SHP77 treated with DMSO at 0.1 percent for 48 hours (cell line): Measurements from ENCODE around the gene OTOG.

ENCODE experiments used
- DNase-seq: peaks from one replicate; lab custom pipeline; 2025; lab: John Stamatoyannopoulos, UW

The OTOG gene

GRCh38 chr11:17652556-17652955 lies 105.5 kb downstream of the OTOG start:
- DNase-seq = no peak

- DNase-seq = no peak
These were observed 106.6 kb downstream of the OTOG start for GRCh38 chr11:17653611-17654010.

GRCh38 chr11:17655682-17656081 lies 108.6 kb downstream of the OTOG start:
- no peak for DNase-seq

GRCh38 chr11:17658211-17658610 lies 111.2 kb downstream of the OTOG start:
- DNase-seq = no peak

DNA sequence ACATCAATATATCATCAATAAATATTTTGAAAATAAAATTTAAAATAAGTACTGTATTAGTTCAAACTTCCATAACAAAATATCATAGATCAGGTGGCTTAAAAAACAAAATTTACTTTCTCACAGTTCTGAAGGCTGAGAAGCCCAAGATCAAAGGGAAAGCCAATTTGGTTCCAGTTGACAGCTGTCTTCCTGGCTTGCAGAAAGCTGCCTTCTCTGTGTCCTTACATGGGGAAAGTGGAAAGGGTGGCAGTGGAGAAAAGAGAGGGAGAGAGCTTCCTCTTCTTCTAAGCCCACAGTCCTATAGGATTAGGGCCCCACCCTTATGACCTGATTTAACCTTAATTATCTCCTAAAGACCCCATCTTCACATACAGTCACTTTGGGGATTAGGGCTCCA lies 121.1 kb downstream of the OTOG start:
- no peak for DNase-seq

- DNase-seq = no peak
These were observed 125.4 kb downstream of the OTOG start for GRCh38 chr11:17672469-17672868.

DNA sequence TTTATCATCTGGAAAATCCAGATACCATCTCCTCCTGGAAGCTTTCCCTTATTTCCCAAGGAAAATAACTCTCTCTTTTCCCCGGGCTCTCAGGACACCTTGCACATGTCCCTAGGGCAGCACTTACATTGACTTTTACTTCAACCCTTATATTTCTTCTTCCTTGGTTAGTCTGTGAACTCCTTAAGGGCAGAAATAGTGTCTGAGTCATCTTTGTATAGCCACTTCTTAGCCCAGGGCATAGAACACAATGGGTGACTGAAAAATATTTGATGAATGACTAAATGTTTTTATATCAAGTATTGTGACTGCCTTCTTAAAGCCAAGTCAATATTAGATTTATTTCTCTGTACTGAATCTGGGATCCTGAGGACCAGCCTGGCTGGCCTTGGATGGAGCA lies 126.9 kb downstream of the OTOG start:
- no peak for DNase-seq

DNA sequence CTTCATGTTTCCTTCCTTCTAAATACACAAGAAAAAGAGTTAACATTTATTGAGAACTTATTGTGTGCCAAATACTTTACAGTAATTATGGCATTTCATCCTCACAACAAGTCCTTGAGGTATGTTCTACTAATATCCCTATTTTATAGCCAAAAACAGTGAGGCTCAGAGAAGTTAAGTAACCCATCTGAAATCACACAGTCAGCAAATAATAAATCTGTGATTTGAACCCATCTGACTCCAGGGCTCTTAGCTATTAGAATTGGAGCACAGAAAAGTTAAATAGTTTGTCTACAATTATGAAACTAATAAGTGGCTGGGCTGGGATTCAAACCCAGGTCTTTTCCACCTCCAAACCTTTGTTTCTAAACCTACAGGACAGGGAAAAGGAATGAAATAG lies 135.8 kb downstream of the OTOG start:
- DNase-seq = no peak

DNA sequence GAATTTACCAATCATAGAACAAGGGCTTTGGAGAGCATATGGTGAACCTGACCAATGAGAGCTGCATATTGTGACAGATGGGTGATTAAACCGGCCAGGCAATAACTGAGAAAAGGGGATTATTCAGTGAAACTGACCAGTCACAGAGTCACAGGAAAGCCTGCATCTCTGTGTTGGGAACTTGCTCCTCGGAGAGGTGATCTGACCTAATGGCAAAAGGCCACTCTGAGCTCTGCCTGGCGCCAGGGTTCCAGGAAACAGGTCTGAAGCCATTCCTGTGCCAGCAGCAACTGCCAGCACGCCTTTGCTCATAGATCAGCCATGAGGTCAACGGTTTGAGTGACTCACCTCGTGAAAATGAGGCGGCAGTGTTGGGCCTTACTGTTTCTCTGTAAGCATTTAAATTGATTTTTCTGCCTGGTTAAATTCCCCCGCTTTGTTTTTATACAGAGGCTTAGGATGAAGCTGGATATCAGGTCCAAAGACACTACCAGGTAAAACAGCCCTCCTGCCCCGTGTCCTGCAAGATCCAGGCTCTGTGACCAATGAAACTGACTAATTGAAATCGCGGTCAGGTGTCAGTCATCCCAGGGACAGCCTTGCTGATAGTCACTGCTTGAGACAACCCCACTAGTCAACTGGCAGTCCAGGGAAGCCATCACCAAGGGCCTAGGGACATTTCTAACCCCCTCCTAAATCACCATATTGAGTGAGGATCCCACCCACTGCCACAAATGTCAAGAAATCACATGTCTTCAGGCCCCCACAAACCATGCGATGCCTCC lies 136.5 kb downstream of the OTOG start:
- DNase-seq = no peak

DNA sequence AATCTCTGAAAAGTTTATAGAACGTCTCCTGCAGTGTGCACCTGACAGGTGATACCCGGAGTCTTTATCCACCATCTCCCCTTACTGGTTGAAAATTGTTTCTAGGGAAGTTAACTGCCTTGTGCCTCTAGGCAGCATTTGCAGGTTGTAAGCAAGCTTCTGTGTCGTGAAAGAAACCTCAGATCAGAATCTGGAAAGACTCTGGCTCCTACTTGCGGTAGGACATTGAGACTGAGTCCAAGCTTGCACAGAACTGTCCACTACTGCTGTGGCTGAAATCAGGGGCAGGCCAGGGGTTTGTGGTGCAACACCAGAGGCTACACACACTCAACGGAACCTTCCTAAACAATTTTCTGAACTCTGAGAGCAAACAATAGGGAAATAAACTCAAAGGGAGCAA lies 137.5 kb downstream of the OTOG start:
- DNase-seq = no peak

- no peak for DNase-seq
These were observed 139.3 kb downstream of the OTOG start for GRCh38 chr11:17686231-17686980.

DNA sequence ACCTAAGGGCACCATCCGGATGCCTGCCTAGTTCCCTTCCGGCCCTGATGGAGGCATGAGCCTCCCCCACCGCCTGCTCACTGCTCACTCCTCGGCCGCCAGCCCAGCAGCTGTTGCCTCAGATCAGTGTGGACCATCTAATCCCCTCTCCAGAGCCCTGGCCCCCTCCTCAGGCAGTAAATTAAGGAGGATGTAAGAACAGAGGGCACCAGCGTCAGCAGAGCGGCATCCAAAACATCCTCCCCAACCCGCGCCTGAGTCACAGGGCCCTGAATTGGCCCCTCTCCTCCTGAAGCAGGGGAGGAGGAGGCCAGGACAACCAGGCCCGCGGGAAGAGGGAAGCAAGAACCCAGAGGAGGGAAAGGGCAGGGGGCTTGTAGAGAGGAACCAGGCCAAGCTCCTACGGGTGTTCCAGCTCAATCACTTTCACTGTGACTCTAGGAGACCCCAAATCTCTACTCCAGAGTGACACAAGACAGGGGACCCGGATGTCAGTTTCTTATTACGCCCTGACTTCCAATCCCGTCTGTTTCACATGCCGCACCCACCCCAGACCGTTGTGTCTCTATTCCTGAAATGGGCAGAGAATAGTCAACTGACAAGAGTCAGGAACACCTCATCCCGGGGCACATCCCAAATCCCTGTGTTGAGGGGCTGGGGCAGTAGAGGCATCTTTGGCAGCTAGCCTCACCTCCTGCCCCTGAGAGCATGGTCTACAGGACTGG lies 141.0 kb downstream of the OTOG start:
- DNase-seq = no peak

GRCh38 chr11:17691550-17691949 lies 144.5 kb downstream of the OTOG start:
- DNase-seq = no peak

DNA sequence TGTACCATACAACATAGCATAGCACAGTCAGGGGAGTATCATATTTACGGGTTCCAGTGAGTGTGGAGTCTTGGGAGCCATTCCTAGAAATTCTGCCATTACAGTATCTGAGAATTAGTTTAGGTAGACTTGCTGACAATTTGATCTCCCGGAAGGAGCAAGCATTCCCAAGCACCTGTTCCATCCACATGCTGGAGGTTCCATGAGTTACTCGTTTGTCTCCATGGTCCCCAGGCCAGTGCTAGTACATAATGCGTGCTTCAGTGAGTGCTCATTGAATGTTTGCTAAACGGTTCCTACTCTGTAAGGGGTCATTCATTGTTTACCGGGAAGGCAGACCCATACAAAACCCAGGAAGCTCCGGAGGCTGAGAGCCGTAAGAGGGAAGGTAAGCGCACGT lies 144.9 kb downstream of the OTOG start:
- no peak for DNase-seq

DNA sequence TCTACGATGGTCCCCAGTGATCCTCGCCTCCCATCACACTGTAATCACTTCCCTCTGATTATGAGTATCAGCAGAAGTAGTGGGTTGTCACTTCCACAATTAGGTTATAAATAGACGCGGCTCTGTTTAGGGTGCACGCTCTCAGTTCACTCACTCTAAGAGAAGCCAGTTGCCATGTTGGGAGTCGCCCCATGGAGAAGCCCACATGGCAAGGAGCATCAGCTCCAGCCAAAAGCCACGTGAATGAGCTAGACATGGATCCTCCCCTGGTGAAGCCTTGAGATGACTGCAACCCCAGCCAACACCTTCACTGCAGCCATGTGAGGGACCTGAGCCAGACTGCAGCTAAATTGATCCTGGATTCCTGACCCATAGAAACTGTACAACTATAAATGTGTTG lies 145.9 kb downstream of the OTOG start:
- DNase-seq = no peak

- no peak for DNase-seq
These were observed 146.5 kb downstream of the OTOG start for GRCh38 chr11:17693531-17693930.

GRCh38 chr11:17694494-17695110 lies 147.5 kb downstream of the OTOG start:
- no peak for DNase-seq

- DNase-seq = no peak
These were observed 148.7 kb downstream of the OTOG start for GRCh38 chr11:17695454-17696441.

DNA sequence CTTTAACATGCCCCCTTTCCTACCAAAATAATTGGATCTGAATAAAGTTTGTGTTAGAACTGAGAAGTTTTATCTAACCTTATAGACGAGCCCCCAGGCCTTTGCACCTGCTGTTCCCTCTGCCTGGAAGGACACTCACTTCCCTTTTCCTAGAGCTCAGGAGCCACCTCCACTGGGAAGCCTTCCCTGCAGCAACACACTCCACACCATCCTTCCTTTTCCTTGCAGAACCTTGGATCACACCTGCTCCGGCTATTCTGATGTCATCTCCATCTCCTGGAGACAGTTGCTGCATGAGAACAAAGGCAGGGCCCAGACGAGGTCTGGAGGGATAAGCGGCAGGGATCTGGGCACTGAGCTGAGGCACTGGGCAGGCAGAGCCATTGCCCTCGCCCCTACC lies 149.7 kb downstream of the OTOG start:
- no peak for DNase-seq
